ENCODE results near the gene PHC3. TPM values are rescaled to one million over a fixed set of nuclear protein-coding genes. Genes with fewer than 3 reads are reported as not detected.

The PHC3 gene
- total and polyA plus RNA-seq, 2 of the 13 experiments (the other 11 are each of a cell fraction or from before 2014, with no cell fraction given), result 24.1 to 49.0 TPM

DNA sequence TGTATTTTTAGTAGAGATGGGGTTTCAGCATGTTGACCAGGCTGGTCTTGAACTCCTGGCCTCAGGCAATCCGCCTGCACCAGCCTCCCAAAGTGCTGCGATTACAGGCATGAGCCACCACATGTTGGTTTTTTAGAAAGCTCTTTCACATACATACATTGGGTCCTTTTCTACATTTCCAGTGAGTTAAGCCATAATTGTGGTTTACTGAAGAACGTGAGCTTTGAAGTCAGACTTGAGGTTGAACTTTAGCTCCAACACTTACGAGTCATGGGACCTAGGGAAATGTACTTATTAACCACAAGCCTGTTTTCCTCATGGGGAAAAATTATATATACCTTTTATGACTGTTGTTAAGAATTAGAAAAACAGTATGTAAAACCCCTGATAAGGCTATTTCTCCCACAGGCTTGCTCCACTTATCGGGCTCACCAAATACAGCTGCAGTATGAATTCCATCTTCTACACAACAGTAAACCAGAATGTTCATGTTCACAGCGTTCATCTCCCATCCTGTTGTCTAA, 104.8 kb downstream of the PHC3 start (continued):
- TF ChIP-seq AKNA (CRISPR knock-in tag; IDR thresholded peaks at IDR 0.05; ENCODE audit: borderline replicate concordance) (no peak), ZNF460 (CRISPR knock-in tag; IDR thresholded peaks at IDR 0.05; ENCODE audit: borderline replicate concordance) (peak; percentile 95), SSRP1 (CRISPR knock-in tag; IDR thresholded peaks at IDR 0.05) (no peak), ZNF607 (CRISPR knock-in tag; IDR thresholded peaks at IDR 0.05; ENCODE audit: borderline replicate concordance) (no peak), ARID2 (CRISPR knock-in tag; IDR thresholded peaks at IDR 0.05; ENCODE audit: borderline replicate concordance) (no peak), ZNF496 (CRISPR knock-in tag; IDR thresholded peaks at IDR 0.05; ENCODE audit: insufficient replicate concordance) (no peak), TFDP2 (CRISPR knock-in tag; IDR thresholded peaks at IDR 0.05) (no peak), IKZF5 (CRISPR knock-in tag; IDR thresholded peaks at IDR 0.05) (0 out of 2 replicates have a peak, but pooled peaks have one; percentile 11), MEIS2 (CRISPR knock-in tag; IDR thresholded peaks at IDR 0.05) (no peak), ZNF251 (CRISPR knock-in tag; IDR thresholded peaks at IDR 0.05) (no peak), MED1 (CRISPR knock-in tag; IDR thresholded peaks at IDR 0.05) (0 out of 2 replicates have a peak, but pooled peaks have one; percentile 11), ZNF816 (CRISPR knock-in tag; IDR thresholded peaks at IDR 0.05; ENCODE audit: borderline replicate concordance) (no peak), SNAI1 (CRISPR knock-in tag; IDR thresholded peaks at IDR 0.05; ENCODE audit: borderline replicate concordance) (no peak), TAF1 (CRISPR knock-in tag; IDR thresholded peaks at IDR 0.05) (no peak), KLF9 (CRISPR knock-in tag; IDR thresholded peaks at IDR 0.05; ENCODE audit: low read depth) (no peak), SIN3B (IDR thresholded peaks at IDR 0.05; ENCODE audit: low read length) (no peak), NFKBIZ (CRISPR knock-in tag; IDR thresholded peaks at IDR 0.05) (no peak), WIZ (CRISPR knock-in tag; IDR thresholded peaks at IDR 0.05) (no peak), ZBTB37 (CRISPR knock-in tag; IDR thresholded peaks at IDR 0.05) (no peak), ZNF180 (CRISPR knock-in tag; IDR thresholded peaks at IDR 0.05; ENCODE audit: borderline replicate concordance, low read depth) (no peak), KDM1A (CRISPR knock-in tag; IDR thresholded peaks at IDR 0.05) (peak; percentile 61; the same call in 1 of the 2 replicates)
- TF ChIP-seq, protein P1, sequence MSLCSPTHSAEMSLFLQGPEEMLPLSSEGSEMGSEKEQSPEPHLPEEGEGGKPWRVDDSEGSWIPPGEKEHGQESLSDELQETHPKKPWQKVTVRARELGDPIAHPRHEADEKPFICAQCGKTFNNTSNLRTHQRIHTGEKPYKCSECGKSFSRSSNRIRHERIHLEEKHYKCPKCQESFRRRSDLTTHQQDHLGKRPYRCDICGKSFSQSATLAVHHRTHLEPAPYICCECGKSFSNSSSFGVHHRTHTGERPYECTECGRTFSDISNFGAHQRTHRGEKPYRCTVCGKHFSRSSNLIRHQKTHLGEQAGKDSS (CRISPR knock-in tag; IDR thresholded peaks at IDR 0.05; ENCODE audit: borderline replicate concordance, low read depth), result no peak
